Activated CD8-positive, alpha-beta memory T cell treated with anti-CD3 and anti-CD28 coated beads for 36 hours (primary cell): Measurements from ENCODE around the gene ASGR2. TPM values are rescaled to one million over a fixed set of nuclear protein-coding genes. Genes with fewer than 3 reads are reported as not detected.

Experiments used
- total RNA-seq, 2 experiments: library from RNA; stranded (reverse); gene quantifications; one replicate each; pipeline ENCODE4 v1.2.3, GENCODE V29; 2021

The ASGR2 gene
- total RNA-seq, 2 experiments from 2014 or later = not detected

Other genes with a start within 250 kb of the ASGR2 start
- gene ALOX12, start 118.8 kb downstream of the ASGR2 start, total RNA-seq = not detected
- gene RNASEK, start 102.2 kb downstream of the ASGR2 start, total RNA-seq = 100 to 1,000 TPM; 143 to 144 TPM
- gene BCL6B, start 91.8 kb downstream of the ASGR2 start, total RNA-seq = 1 to 10 TPM in 1 of 2 experiments, under 1 TPM in 1; 0.86 to 1.0 TPM
- gene SLC16A13, start 78.8 kb downstream of the ASGR2 start, total RNA-seq = 10 to 100 TPM; 10.1 to 10.5 TPM
- 1 to 10 TPM; 1.9 to 2.3 TPM for gene SLC16A11, start 70.7 kb downstream of the ASGR2 start, total RNA-seq
- gene CLEC10A, start 34.6 kb downstream of the ASGR2 start, total RNA-seq = not detected
- gene ASGR1, start 64.5 kb upstream of the ASGR2 start, total RNA-seq = 1 to 10 TPM in 1 of 2 experiments, under 1 TPM in 1; 0.65 to 1.3 TPM
- 1 to 10 TPM; 4.5 to 4.6 TPM for gene DLG4, start 105.0 kb upstream of the ASGR2 start, total RNA-seq
- 100 to 1,000 TPM; 254 to 269 TPM for gene ACADVL, start 105.1 kb upstream of the ASGR2 start, total RNA-seq
- 10 to 100 TPM; 64.4 to 68.9 TPM for gene DVL2, start 119.7 kb upstream of the ASGR2 start, total RNA-seq
- gene PHF23, start 124.6 kb upstream of the ASGR2 start, total RNA-seq = 10 to 100 TPM; 40.7 to 43.7 TPM
- 100 to 1,000 TPM; 131 to 135 TPM for gene GABARAP, start 127.6 kb upstream of the ASGR2 start, total RNA-seq
- 100 to 1,000 TPM; 202 to 207 TPM for gene CTDNEP1, start 136.9 kb upstream of the ASGR2 start, total RNA-seq
- gene ELP5, start 137.4 kb upstream of the ASGR2 start, total RNA-seq = 100 to 1,000 TPM; 107 to 110 TPM
- 1 to 10 TPM; 1.2 to 1.5 TPM for gene CLDN7, start 147.7 kb upstream of the ASGR2 start, total RNA-seq
- gene SLC2A4, start 166.9 kb upstream of the ASGR2 start, total RNA-seq = under 1 TPM; 0.11 to 0.34 TPM
- gene YBX2, start 179.8 kb upstream of the ASGR2 start, total RNA-seq = under 1 TPM; 0.10 to 0.55 TPM
- 1,000 to 10,000 TPM; 1,619 to 1,670 TPM for gene EIF5A, start 192.8 kb upstream of the ASGR2 start, total RNA-seq
- 10 to 100 TPM; 68.8 to 69.5 TPM for gene GPS2, start 200.5 kb upstream of the ASGR2 start, total RNA-seq
- 10 to 100 TPM; 59.2 to 59.4 TPM for gene NEURL4, start 214.5 kb upstream of the ASGR2 start, total RNA-seq
- gene ACAP1, start 221.7 kb upstream of the ASGR2 start, total RNA-seq = 100 to 1,000 TPM; 234 to 241 TPM
- 1 to 10 TPM; 6.4 to 7.2 TPM for gene KCTD11, start 237.3 kb upstream of the ASGR2 start, total RNA-seq
- not detected for gene TMEM95, start 240.3 kb upstream of the ASGR2 start, total RNA-seq